PC-9 (cell line): ENCODE results near the gene SH3GL2. TPM values are rescaled to one million over a fixed set of nuclear protein-coding genes. Genes with fewer than 3 reads are reported as not detected.

Experiments used
- BruUV-seq: library from RNA; stranded (reverse); fragments of 400-500 nt; replicated peaks from 2 replicates; lab custom pipeline; 2021; lab: Mats Ljungman, UMichigan
- CTCF ChIA-PET: fragments of 300-600 bp; sonication (Branson Sonifier 250); formaldehyde crosslinking; loops from one replicate; lab custom pipeline; 2022; ENCODE audit warnings: antibody characterized with exemption; lab: Charles Lee
- POLR2A ChIA-PET: fragments of 300-600 bp; sonication (Branson Sonifier 250); formaldehyde crosslinking; loops from one replicate; lab custom pipeline; 2022; ENCODE audit warnings: antibody characterized with exemption; ENCODE audit not compliant: unreplicated experiment; lab: Charles Lee
- DNase-seq, 2 experiments: peaks; one replicate each; pipeline versions ENCODE4 v3.0.0 to v3.0.0-alpha.2; 2015 to 2022; ENCODE audit warnings: mixed read lengths in 1 of 2
- H2AFZ ChIP-seq: fragments of 200-600 bp; sonication (generic); 2 replicates; pipeline ENCODE4 v1.8.1; 2017; ENCODE audit warnings: antibody characterized with exemption
- H3F3A ChIP-seq: fragments of 200-600 bp; sonication (generic); 2 replicates; pipeline ENCODE4 v1.8.1; 2017; ENCODE audit warnings: antibody characterized with exemption, mild to moderate bottlenecking, low read depth; ENCODE audit not compliant: insufficient read depth
- H3K27ac ChIP-seq: fragments of 200-600 bp; sonication (generic); 2 replicates; pipeline ENCODE4 v1.6.1; 2016; ENCODE audit warnings: mixed run types
- H3K27me3 ChIP-seq: fragments of 200-600 bp; sonication (generic); 2 replicates; pipeline ENCODE4 v1.6.1; 2016; ENCODE audit warnings: low read depth, mixed run types; ENCODE audit not compliant: insufficient read depth
- H3K36me3 ChIP-seq: fragments of 200-600 bp; sonication (generic); 2 replicates; pipeline ENCODE4 v1.6.1; 2016; ENCODE audit warnings: low read depth, mixed run types
- H3K4me1 ChIP-seq: fragments of 200-600 bp; sonication (generic); replicated peaks from 2 replicates; pipeline ENCODE4 v1.6.1; 2016; ENCODE audit warnings: mixed run types; ENCODE audit not compliant: insufficient read depth
- H3K4me2 ChIP-seq: fragments of 200-600 bp; sonication (generic); 2 replicates; pipeline ENCODE4 v1.6.1; 2017; ENCODE audit warnings: mixed run types
- H3K4me3 ChIP-seq: fragments of 200-600 bp; sonication (generic); 2 replicates; pipeline ENCODE4 v1.6.1; 2016; ENCODE audit warnings: mixed run types
- H3K79me2 ChIP-seq: fragments of 200-600 bp; sonication (generic); 2 replicates; pipeline ENCODE4 v1.6.1; 2017; ENCODE audit warnings: low read depth, mixed run types
- H3K9me2 ChIP-seq: fragments of 200-600 bp; sonication (generic); 2 replicates; pipeline ENCODE4 v1.8.1; 2017; ENCODE audit warnings: mild to moderate bottlenecking; ENCODE audit not compliant: insufficient read depth
- H3K9me3 ChIP-seq: fragments of 200-600 bp; sonication (generic); 2 replicates; pipeline ENCODE4 v1.8.1; 2016; ENCODE audit warnings: low read depth; ENCODE audit not compliant: insufficient read depth
- H4K20me1 ChIP-seq: fragments of 200-600 bp; sonication (generic); 2 replicates; pipeline ENCODE4 v1.8.1; 2017; ENCODE audit not compliant: insufficient read depth
- CTCF ChIP-seq: fragments of 200-600 bp; sonication (generic); conservative IDR thresholded peaks from 2 replicates; pipeline ENCODE4 v1.6.1; 2017; ENCODE audit warnings: mixed run types, antibody characterized with exemption, mild to moderate bottlenecking, moderate library complexity
- EZH2 ChIP-seq: fragments of 200-600 bp; sonication (generic); IDR thresholded peaks from 2 replicates; pipeline ENCODE4 v1.8.0; 2017; ENCODE audit warnings: antibody characterized with exemption, low read depth
- intact Hi-C: fragments of 100-400 bp; cut with micrococcal nuclease; formaldehyde crosslinking; loops from one replicate; pipeline ENCODE4 v1.10.0; 2022; ENCODE audit not compliant: unreplicated experiment
- total RNA-seq: library from RNA; stranded (reverse); gene quantifications from 2 replicates; pipeline ENCODE4 v1.2.3, GENCODE V29; 2021

SH3GL2 gene
- total RNA-seq, 1 experiment from 2014 or later: not detected

DNA sequence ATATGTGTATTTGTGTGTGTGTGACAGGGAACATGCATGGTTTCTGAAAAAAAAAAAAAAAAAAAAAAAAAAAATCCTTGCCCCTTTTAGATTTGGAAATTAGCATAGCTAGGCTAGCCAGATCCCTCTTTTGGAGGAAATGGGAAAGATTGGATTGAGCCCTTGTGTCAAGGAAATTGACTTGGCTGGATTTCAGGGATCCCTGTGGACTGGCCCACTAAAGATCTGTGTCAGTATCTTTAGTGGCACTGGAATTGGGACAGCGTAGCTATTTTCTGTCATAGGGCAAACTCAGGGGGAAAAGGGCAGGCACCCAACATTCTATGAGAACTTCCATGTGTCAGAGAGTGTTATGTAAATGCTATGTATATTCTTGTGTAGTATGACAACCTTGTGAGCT lies 35.4 kb downstream of the SH3GL2 start:
- H3K4me2 ChIP-seq: no peak overlapping the region
- H3K4me1 ChIP-seq: no peaks in the 10 kb centered on the region
- ChIA-PET POLR2A (no interaction called here), CTCF (no interaction called here)
- H3K4me3 ChIP-seq: no peak overlapping the region
- no peaks in the 10 kb centered on the region for H4K20me1 ChIP-seq
- no TSS peak for BruUV-seq
- H3K79me2 ChIP-seq: no peaks in the 10 kb centered on the region
- H3K36me3 ChIP-seq: no peaks in the 10 kb centered on the region
- H3K27ac ChIP-seq: no peak overlapping the region
- intact Hi-C loops: no loop called here
- H3K9me3 ChIP-seq: no peaks in the 10 kb centered on the region
- H2AFZ ChIP-seq: no peak overlapping the region
- TF ChIP-seq CTCF (no peak), EZH2 (no peak)
- H3K9me2 ChIP-seq: no peaks in the 10 kb centered on the region
- no peaks in the 10 kb centered on the region for H3F3A ChIP-seq
- no peaks in the 10 kb centered on the region for H3K27me3 ChIP-seq
- DNase-seq: no peak

GRCh38 chr9:17614903-17615302 lies 36.0 kb downstream of the SH3GL2 start:
- intact Hi-C loops: no loop called here
- Histone ChIP-seq H3K4me2 (no peak overlapping the region), H4K20me1 (no peaks in the 10 kb centered on the region), H3K27me3 (no peaks in the 10 kb centered on the region), H3K36me3 (no peaks in the 10 kb centered on the region), H3K9me3 (no peaks in the 10 kb centered on the region), H3K4me3 (no peak overlapping the region), H3K4me1 (no peaks in the 10 kb centered on the region), H3K27ac (no peak overlapping the region), H3F3A (no peaks in the 10 kb centered on the region), H3K79me2 (no peaks in the 10 kb centered on the region), H3K9me2 (no peaks in the 10 kb centered on the region), H2AFZ (no peak overlapping the region)
- CTCF ChIA-PET: no interaction called here
- no peak for DNase-seq
- POLR2A ChIA-PET: no interaction called here
- TF ChIP-seq EZH2 (no peak), CTCF (no peak)
- no TSS peak for BruUV-seq

DNA sequence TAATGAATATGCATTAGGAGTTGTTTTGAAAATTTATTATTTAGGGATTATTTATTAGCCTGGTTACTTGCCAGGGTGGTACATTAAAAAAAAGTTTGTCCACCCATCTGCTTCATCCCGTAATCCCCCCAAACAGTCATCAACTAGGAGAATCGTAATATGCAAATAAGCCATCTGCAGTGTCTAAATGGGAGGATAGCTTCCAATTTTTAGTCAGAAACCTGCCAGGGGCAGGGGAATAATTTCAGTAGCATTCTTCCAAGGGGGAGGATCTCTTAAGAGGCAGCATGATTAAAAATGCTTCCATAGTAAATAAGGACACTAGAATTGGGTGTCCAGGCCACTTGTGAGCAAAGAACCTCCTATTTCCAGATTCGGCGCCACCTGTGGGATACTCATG lies 43.3 kb downstream of the SH3GL2 start:
- Histone ChIP-seq H3K4me3 (no peak overlapping the region), H4K20me1 (no peaks in the 10 kb centered on the region), H3K27ac (no peak overlapping the region), H3K9me3 (no peaks in the 10 kb centered on the region), H3K9me2 (no peaks in the 10 kb centered on the region), H3K4me2 (no peak overlapping the region), H3K36me3 (no peaks in the 10 kb centered on the region), H3K27me3 (no peaks in the 10 kb centered on the region), H2AFZ (no peak overlapping the region), H3K79me2 (no peaks in the 10 kb centered on the region), H3F3A (no peaks in the 10 kb centered on the region), H3K4me1 (no peaks in the 10 kb centered on the region)
- no TSS peak for BruUV-seq
- CTCF ChIA-PET: no interaction called here
- no peak for DNase-seq
- TF ChIP-seq EZH2 (no peak), CTCF (no peak)
- POLR2A ChIA-PET: no interaction called here
- intact Hi-C loops: no loop called here
